MM.1S (cell line): ENCODE measurements around the gene MYOCD.

Source experiments
- CTCF ChIP-seq: fragments of 300-600 bp; sonication (generic); IDR thresholded peaks from 2 replicates; pipeline ENCODE4 v1.5.1; 2016; ENCODE audit warnings: antibody characterized with exemption, low read length, mixed read lengths
- EZH2 ChIP-seq: fragments of 300-600 bp; sonication (generic); optimal IDR thresholded peaks from 2 replicates; pipeline ENCODE3; 2017; ENCODE audit warnings: low read depth, mild to moderate bottlenecking, antibody characterized with exemption, low read length, mixed read lengths

GRCh38 chr17:12672947-12673346, 7.3 kb downstream of the MYOCD start:
- no peak for TF ChIP-seq CTCF
- TF ChIP-seq EZH2, result no peak
